ENCODE results near the gene KLHL11. TPM values are rescaled to one million over a fixed set of nuclear protein-coding genes. Genes with fewer than 3 reads are reported as not detected.

Gene KLHL11
- total RNA-seq, 1 experiment from 2014 or later, result 14.5 TPM

DNA sequence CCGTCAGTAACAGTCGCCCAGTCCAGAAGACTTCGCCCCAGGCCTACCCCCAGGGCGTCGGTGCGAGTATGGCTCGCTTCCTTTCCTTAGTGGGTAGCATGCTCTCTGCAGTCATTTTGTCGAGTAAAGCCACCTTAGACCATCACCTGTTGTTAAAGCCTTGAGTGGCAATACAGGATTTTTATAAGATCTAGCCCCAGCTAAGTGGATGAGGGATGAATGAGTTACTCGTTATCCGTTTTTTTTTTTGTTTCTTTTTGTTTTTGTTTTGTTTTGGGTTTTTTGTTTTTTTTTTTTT lies 322 bp upstream of the KLHL11 start:
- ChIA-PET POLR2A (ENCODE audit: unreplicated experiment) (interaction anchor here (0.6 kb wide), 2 partner anchors 14 to 247 kb away, joined by 3 to 6 read pairs; partner anchors contain the start of gene DHX58), CTCF (interaction anchor here (0.7 kb wide), 2 partner anchors 67 kb away, joined by 3 to 4 read pairs; no protein-coding TSS in a partner anchor)
- Histone ChIP-seq H4K20me1 (ENCODE audit: insufficient read depth) (peaks cover 23% of the 10 kb centered on the region), H3K4me2 (peak overlapping the region; percentile 98), H3K4me1 (replicated peaks; ENCODE audit: insufficient read depth) (peaks cover 16% of the 10 kb centered on the region), H3K27me3 (ENCODE audit: insufficient read depth, low read depth) (no peaks in the 10 kb centered on the region), H3K4me3 (peak overlapping the region; percentile 87; the same call in 1 of the 2 replicates), H3K9me3 (ENCODE audit: insufficient read depth, low read depth) (no peaks in the 10 kb centered on the region), H3K9me2 (ENCODE audit: insufficient read depth) (no peaks in the 10 kb centered on the region), H3K79me2 (ENCODE audit: low read depth) (peaks cover 45% of the 10 kb centered on the region), H3F3A (ENCODE audit: insufficient read depth, low read depth) (peaks cover 35% of the 10 kb centered on the region; the same call in 1 of the 2 replicates), H3K27ac (no peak overlapping the region), H3K36me3 (ENCODE audit: low read depth) (peaks cover 4% of the 10 kb centered on the region), H2AFZ (peak overlapping the region; percentile 98)
- intact Hi-C loops (cut with micrococcal nuclease; ENCODE audit: unreplicated experiment), result loop anchor here (10.0 kb wide), 1 partner anchor 131 kb away; the partner anchor contains the start of gene HAP1
- no TSS peak for BruUV-seq (replicated peaks)
- TF ChIP-seq EZH2 (IDR thresholded peaks at IDR 0.05; ENCODE audit: low read depth), result no peak
- TF ChIP-seq CTCF (conservative IDR thresholded peaks at IDR 0.05), result no peak
- DNase-seq, result no peak

DNA sequence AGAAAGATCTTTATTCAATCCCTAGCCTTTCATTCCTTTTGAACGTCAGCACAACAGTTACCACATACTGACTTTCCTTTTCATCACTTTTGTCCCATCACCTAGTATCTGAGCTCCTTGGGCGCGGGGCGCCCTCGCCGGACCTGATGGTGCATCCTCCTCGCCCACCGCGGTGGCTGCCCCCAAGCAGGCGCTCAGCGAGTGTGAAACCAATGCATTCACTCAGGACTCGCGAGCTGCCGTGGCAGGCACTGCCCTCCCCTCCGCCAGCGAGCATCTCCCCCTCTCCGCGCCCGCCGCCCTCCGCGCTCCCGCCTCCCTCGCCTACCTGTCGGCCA lies 756 bp downstream of the KLHL11 start:
- intact Hi-C loops (cut with micrococcal nuclease; ENCODE audit: unreplicated experiment), result loop anchor here (10.0 kb wide), 1 partner anchor 130 kb away; the partner anchor contains the start of gene HAP1
- H4K20me1 ChIP-seq (ENCODE audit: insufficient read depth), result peaks cover 34% of the 10 kb centered on the region
- H3K4me3 ChIP-seq, result peak overlapping the region; percentile 87
- no peak for TF ChIP-seq EZH2 (IDR thresholded peaks at IDR 0.05; ENCODE audit: low read depth)
- TF ChIP-seq CTCF (conservative IDR thresholded peaks at IDR 0.05), result no peak
- ChIA-PET CTCF (no interaction called here), POLR2A (ENCODE audit: unreplicated experiment) (interaction anchor here (0.6 kb wide), 1 partner anchor 91 kb away, joined by 4 read pairs; no protein-coding TSS in a partner anchor)
- no peaks in the 10 kb centered on the region for H3K9me3 ChIP-seq (ENCODE audit: insufficient read depth, low read depth)
- peaks cover 26% of the 10 kb centered on the region; the same call in 1 of the 2 replicates for H3F3A ChIP-seq (ENCODE audit: insufficient read depth, low read depth)
- H3K9me2 ChIP-seq (ENCODE audit: insufficient read depth), result no peaks in the 10 kb centered on the region
- no TSS peak for BruUV-seq (replicated peaks)
- H3K4me1 ChIP-seq (replicated peaks; ENCODE audit: insufficient read depth), result peaks cover 16% of the 10 kb centered on the region
- peak overlapping the region; percentile 98 for H3K4me2 ChIP-seq
- peak overlapping the region; percentile 98 for H2AFZ ChIP-seq
- H3K27ac ChIP-seq, result peak overlapping the region; percentile 44
- H3K36me3 ChIP-seq (ENCODE audit: low read depth), result peaks cover 3% of the 10 kb centered on the region
- no peak for DNase-seq
- H3K79me2 ChIP-seq (ENCODE audit: low read depth), result peaks cover 56% of the 10 kb centered on the region
- H3K27me3 ChIP-seq (ENCODE audit: insufficient read depth, low read depth), result no peaks in the 10 kb centered on the region

- Histone ChIP-seq H3F3A (ENCODE audit: insufficient read depth, low read depth) (peaks cover 19% of the 10 kb centered on the region; the same call in 1 of the 2 replicates), H3K79me2 (ENCODE audit: low read depth) (peaks cover 65% of the 10 kb centered on the region), H2AFZ (no peak overlapping the region), H3K27me3 (ENCODE audit: insufficient read depth, low read depth) (no peaks in the 10 kb centered on the region), H3K9me3 (ENCODE audit: insufficient read depth, low read depth) (no peaks in the 10 kb centered on the region), H3K4me1 (replicated peaks; ENCODE audit: insufficient read depth) (peaks cover 16% of the 10 kb centered on the region), H3K4me3 (peak overlapping the region; percentile 87; the same call in 1 of the 2 replicates), H3K27ac (no peak overlapping the region), H4K20me1 (ENCODE audit: insufficient read depth) (peaks cover 43% of the 10 kb centered on the region), H3K9me2 (ENCODE audit: insufficient read depth) (no peaks in the 10 kb centered on the region), H3K36me3 (ENCODE audit: low read depth) (no peaks in the 10 kb centered on the region), H3K4me2 (peak overlapping the region; percentile 98)
- ChIA-PET CTCF (no interaction called here), POLR2A (ENCODE audit: unreplicated experiment) (no interaction called here)
- DNase-seq, result no peak
- TF ChIP-seq CTCF (conservative IDR thresholded peaks at IDR 0.05), result no peak
- no peak for TF ChIP-seq EZH2 (IDR thresholded peaks at IDR 0.05; ENCODE audit: low read depth)
- intact Hi-C loops (cut with micrococcal nuclease; ENCODE audit: unreplicated experiment), result loop anchor here (10.0 kb wide), 1 partner anchor 128 kb away; the partner anchor contains the start of gene HAP1
- no TSS peak for BruUV-seq (replicated peaks)
Measured at GRCh38 chr17:41863074-41863848, 2.0 kb downstream of the KLHL11 start.

Measured in PC-9 (cell line).